Panc1 (cell line): ENCODE measurements around the gene DES. TPM values are rescaled to one million over a fixed set of nuclear protein-coding genes. Genes with fewer than 3 reads are reported as not detected.

Experiments used
- ATAC-seq: fragments of 200-7000 bp; cut with Tn5 transposase; 2 replicates; pipeline ENCODE4 v1.9.1; 2020; ENCODE audit warnings: mild to moderate bottlenecking, moderate library complexity
- BruUV-seq: library from RNA; stranded (reverse); fragments of 400-500 nt; replicated peaks from 2 replicates; lab custom pipeline; 2021; lab: Mats Ljungman, UMichigan
- CTCF ChIA-PET: fragments of 300-600 bp; sonication (Branson Sonifier 250); formaldehyde crosslinking; loops from one replicate; lab custom pipeline; 2022; ENCODE audit warnings: antibody characterized with exemption; lab: Charles Lee
- POLR2A ChIA-PET: fragments of 300-600 bp; sonication (Branson Sonifier 250); formaldehyde crosslinking; loops from one replicate; lab custom pipeline; 2022; ENCODE audit warnings: antibody characterized with exemption; lab: Charles Lee
- DNase-seq: peaks from one replicate; pipeline ENCODE4 v3.0.0-alpha.2; 2010; ENCODE audit warnings: low read depth, low spot score
- H3K27ac ChIP-seq: 2 replicates; pipeline ENCODE4 v1.5.1; 2011; ENCODE audit warnings: mild to moderate bottlenecking, low read length, inconsistent platforms
- H3K27me3 ChIP-seq: fragments of 200-500 bp; sonication (Bioruptor generic); 2 replicates; pipeline ENCODE4 v1.6.0; 2014; ENCODE audit warnings: low read length, inconsistent platforms; ENCODE audit not compliant: control insufficient read depth, insufficient read depth
- H3K36me3 ChIP-seq: fragments of 200-500 bp; sonication (Bioruptor generic); 2 replicates; pipeline ENCODE4 v1.5.1; 2014; ENCODE audit warnings: inconsistent platforms, mild to moderate bottlenecking, low read length, moderate library complexity; ENCODE audit not compliant: control insufficient read depth, insufficient read depth
- H3K4me1 ChIP-seq: 2 replicates; pipeline ENCODE4 v1.5.1; 2011; ENCODE audit warnings: inconsistent platforms, mild to moderate bottlenecking, low read length, moderate library complexity; ENCODE audit not compliant: control insufficient read depth, insufficient read depth
- H3K4me3 ChIP-seq, 2 experiments: 2 replicates each; pipeline ENCODE4 v1.5.1; 2011 to 2012; ENCODE audit warnings: low read depth in 2 of 2, low read length in 2 of 2, mild to moderate bottlenecking in 2 of 2, inconsistent platforms in 1 of 2, moderate library complexity in 1 of 2
- H3K9me3 ChIP-seq: fragments of 200-500 bp; sonication (Bioruptor generic); 2 replicates; pipeline ENCODE4 v1.5.1; 2014; ENCODE audit warnings: low read depth, mild to moderate bottlenecking, inconsistent platforms, low read length, moderate library complexity; ENCODE audit not compliant: control insufficient read depth, insufficient read depth
- POLR2AphosphoS5 ChIP-seq: IDR thresholded peaks from 2 replicates; pipeline ENCODE4 v1.6.1; 2012; ENCODE audit warnings: mild to moderate bottlenecking, low read depth, low read length, moderate library complexity
- SIN3A ChIP-seq: IDR thresholded peaks from 2 replicates; pipeline ENCODE4 v1.6.1; 2012; ENCODE audit warnings: low read depth, mild to moderate bottlenecking, low read length, moderate library complexity, borderline replicate concordance; ENCODE audit not compliant: insufficient read depth
- TCF7L2 ChIP-seq: IDR thresholded peaks from 2 replicates; pipeline ENCODE4 v1.6.1; 2011; ENCODE audit warnings: mild to moderate bottlenecking, low read depth, low read length, inconsistent platforms
- in situ Hi-C: cut with HindIII; loops from 2 replicates; pipeline ENCODE4 v1.10.0; 2016; ENCODE audit warnings: low sequenced_read_pairs, low pct_unique_long_range_greater_than_20kb
- intact Hi-C: fragments of 100-400 bp; cut with micrococcal nuclease; formaldehyde crosslinking; loops from one replicate; pipeline ENCODE4 v1.10.0; 2022; ENCODE audit not compliant: unreplicated experiment
- total RNA-seq: library from RNA; stranded (reverse); gene quantifications from one replicate; pipeline ENCODE4 v1.2.1, GENCODE V29; 2021; ENCODE audit not compliant: unreplicated experiment
- TF ChIP-seq, protein P1 (sequence below): fragments of 450-650 bp; IDR thresholded peaks from 2 replicates; pipeline ENCODE4 v1.5.1; 2017; ENCODE audit warnings: mild to moderate bottlenecking
- TF ChIP-seq, protein P2 (sequence below), 2 experiments: IDR thresholded peaks; 2 replicates each; pipeline ENCODE4 v1.6.1; 2011 to 2012; ENCODE audit warnings: low read depth in 2 of 2, control low read depth in 1 of 2, low read length in 1 of 2, mild to moderate bottlenecking in 1 of 2, moderate library complexity in 1 of 2; ENCODE audit not compliant: insufficient read depth in 1 of 2

The DES gene
- total RNA-seq, 1 experiment from 2014 or later, result 0.69 TPM

DNA sequence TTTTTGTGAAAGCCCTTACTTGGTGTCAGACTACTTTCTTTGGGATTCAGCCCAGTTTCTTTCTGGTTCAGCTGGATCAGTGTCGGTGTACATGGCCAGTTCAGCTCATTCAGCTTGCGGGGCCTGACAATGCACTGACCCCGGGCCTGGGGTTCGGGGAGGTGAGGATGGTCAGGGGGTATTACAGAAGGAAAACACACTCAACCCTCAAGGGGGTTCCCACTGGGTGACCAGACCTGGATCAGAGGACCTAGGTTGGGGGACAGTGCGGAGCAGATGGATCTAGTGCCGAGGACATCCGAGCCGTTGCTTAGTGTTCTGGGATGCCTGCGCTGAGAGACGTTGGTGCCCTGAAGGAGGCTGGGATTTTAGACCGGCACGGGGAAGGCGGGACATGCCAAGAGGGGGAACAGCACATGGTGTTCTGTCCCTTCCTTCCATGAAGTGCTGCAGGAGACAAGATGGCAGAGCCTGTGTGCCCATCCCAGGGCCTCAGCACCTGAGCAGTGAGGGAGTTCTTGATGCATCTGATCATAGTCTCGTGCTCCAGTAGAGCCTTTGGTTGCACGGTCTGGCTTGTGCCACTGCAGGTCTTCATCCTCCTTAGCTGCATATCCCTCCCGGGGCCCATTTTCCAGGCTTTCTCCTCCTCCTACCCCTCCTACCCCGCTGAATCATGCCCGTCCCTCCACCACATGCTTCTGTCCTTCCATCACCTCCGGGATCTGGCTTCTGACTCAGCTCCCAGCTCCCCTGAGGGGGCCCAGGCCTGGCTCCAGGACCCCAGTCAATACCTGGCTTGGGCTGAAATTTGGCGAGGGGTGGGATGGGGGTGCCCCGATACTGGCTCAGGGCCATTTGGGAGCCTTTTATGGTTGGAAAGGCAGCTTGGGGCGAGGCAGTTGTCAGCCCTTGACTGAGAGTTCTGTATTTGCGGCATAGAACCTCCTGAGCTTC, 34.5 kb downstream of the DES start:
- CTCF ChIA-PET, result interaction anchor here (0.5 kb wide), 1 partner anchor 19 kb away, joined by 3 read pairs; no protein-coding TSS in a partner anchor
- no peak overlapping the region for H3K4me3 ChIP-seq
- no peaks in the 10 kb centered on the region for H3K27me3 ChIP-seq
- intact Hi-C loops (no loop called here), in situ Hi-C loops (no loop called here)
- H3K4me1 ChIP-seq, result peaks cover 7% of the 10 kb centered on the region; the same call in 1 of the 2 replicates
- ATAC-seq, result peak; percentile 67
- POLR2A ChIA-PET, result no interaction called here
- no peak for DNase-seq
- no peak overlapping the region for H3K27ac ChIP-seq
- no TSS peak for BruUV-seq
- TF ChIP-seq, protein P1, sequence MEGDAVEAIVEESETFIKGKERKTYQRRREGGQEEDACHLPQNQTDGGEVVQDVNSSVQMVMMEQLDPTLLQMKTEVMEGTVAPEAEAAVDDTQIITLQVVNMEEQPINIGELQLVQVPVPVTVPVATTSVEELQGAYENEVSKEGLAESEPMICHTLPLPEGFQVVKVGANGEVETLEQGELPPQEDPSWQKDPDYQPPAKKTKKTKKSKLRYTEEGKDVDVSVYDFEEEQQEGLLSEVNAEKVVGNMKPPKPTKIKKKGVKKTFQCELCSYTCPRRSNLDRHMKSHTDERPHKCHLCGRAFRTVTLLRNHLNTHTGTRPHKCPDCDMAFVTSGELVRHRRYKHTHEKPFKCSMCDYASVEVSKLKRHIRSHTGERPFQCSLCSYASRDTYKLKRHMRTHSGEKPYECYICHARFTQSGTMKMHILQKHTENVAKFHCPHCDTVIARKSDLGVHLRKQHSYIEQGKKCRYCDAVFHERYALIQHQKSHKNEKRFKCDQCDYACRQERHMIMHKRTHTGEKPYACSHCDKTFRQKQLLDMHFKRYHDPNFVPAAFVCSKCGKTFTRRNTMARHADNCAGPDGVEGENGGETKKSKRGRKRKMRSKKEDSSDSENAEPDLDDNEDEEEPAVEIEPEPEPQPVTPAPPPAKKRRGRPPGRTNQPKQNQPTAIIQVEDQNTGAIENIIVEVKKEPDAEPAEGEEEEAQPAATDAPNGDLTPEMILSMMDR, result no peak
- TF ChIP-seq POLR2AphosphoS5, result no peak
- TF ChIP-seq, protein P2, sequence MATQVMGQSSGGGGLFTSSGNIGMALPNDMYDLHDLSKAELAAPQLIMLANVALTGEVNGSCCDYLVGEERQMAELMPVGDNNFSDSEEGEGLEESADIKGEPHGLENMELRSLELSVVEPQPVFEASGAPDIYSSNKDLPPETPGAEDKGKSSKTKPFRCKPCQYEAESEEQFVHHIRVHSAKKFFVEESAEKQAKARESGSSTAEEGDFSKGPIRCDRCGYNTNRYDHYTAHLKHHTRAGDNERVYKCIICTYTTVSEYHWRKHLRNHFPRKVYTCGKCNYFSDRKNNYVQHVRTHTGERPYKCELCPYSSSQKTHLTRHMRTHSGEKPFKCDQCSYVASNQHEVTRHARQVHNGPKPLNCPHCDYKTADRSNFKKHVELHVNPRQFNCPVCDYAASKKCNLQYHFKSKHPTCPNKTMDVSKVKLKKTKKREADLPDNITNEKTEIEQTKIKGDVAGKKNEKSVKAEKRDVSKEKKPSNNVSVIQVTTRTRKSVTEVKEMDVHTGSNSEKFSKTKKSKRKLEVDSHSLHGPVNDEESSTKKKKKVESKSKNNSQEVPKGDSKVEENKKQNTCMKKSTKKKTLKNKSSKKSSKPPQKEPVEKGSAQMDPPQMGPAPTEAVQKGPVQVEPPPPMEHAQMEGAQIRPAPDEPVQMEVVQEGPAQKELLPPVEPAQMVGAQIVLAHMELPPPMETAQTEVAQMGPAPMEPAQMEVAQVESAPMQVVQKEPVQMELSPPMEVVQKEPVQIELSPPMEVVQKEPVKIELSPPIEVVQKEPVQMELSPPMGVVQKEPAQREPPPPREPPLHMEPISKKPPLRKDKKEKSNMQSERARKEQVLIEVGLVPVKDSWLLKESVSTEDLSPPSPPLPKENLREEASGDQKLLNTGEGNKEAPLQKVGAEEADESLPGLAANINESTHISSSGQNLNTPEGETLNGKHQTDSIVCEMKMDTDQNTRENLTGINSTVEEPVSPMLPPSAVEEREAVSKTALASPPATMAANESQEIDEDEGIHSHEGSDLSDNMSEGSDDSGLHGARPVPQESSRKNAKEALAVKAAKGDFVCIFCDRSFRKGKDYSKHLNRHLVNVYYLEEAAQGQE (IDR thresholded peaks at IDR 0.05; ENCODE audit: insufficient read depth in 1 of 2, low read depth in 2 of 2, low read length in 1 of 2), result no peak
- TF ChIP-seq SIN3A, result no peak
- TF ChIP-seq TCF7L2, result no peak
- no peaks in the 10 kb centered on the region for H3K36me3 ChIP-seq
- H3K9me3 ChIP-seq, result no peaks in the 10 kb centered on the region

DNA sequence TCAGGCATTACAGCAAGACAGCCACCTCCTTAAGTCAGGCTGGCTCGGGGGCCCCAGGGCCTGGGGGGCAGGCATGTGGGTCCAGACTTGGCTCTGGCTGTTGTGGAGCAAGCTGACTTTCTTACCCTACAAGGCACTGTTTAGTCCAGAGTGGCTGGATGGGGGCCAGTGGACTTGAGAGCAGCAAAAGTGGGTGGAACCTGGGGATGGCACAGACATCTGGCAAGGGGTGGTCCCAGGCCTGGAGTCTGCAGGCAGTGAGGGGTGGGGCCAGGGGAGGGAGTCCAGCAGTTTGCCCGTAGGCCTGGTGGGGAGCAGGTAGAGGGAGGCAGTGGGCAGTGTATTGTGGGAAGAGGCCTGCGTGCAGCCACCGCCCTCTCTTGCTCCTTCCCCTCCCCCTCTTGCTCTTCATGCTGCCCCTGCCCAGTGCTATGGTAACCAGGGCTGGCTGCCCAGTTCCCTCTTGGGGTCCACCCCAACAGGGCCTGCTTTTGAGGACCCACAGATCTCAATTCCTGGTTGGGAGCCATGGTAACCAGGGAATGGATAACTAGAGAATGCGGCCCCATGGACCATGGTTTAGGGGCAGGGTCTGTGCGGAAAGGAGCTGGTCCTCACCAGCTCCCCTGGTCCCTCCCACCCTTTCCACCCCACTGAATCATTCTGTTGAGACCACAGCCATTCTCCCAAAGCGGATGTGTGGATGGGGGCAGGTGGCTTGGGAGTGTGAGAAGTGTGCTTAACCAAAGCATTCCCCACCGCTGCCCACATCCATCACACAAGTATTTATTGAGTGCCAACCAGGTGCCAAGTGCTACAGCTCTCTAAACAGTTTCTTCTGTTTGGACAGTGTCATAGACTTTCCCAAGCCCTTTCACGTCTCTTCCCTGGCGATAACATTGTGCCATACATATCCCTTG, 35.8 kb downstream of the DES start:
- intact Hi-C loops (no loop called here), in situ Hi-C loops (no loop called here)
- no peaks in the 10 kb centered on the region for H3K27me3 ChIP-seq
- H3K9me3 ChIP-seq, result no peaks in the 10 kb centered on the region
- H3K4me1 ChIP-seq, result peaks cover 7% of the 10 kb centered on the region; the same call in 1 of the 2 replicates
- H3K4me3 ChIP-seq, result no peak overlapping the region
- ChIA-PET CTCF (no interaction called here), POLR2A (no interaction called here)
- H3K27ac ChIP-seq, result no peak overlapping the region
- ATAC-seq (no peak), DNase-seq (no peak)
- no peak for TF ChIP-seq POLR2AphosphoS5
- TF ChIP-seq, protein P2 (IDR thresholded peaks at IDR 0.05; ENCODE audit: insufficient read depth in 1 of 2, low read depth in 2 of 2, low read length in 1 of 2), result no peak
- TF ChIP-seq, protein P1, result no peak
- no peak for TF ChIP-seq TCF7L2
- no peak for TF ChIP-seq SIN3A
- no peaks in the 10 kb centered on the region for H3K36me3 ChIP-seq
- no TSS peak for BruUV-seq
